BLaER1 (cell line): Measurements from ENCODE around the gene GPR78.
A peak's percentile ranks its signal among the peaks of the same experiment; 100 is the strongest.

Experiments
- H3K27ac ChIP-seq: shearing (Covaris generic); formaldehyde crosslinking; 2 replicates; pipeline ENCODE4 v1.8.1; 2022
- H3K27me3 ChIP-seq: shearing (Covaris generic); formaldehyde crosslinking; 2 replicates; pipeline ENCODE4 v1.8.1; 2022
- H3K36me3 ChIP-seq: shearing (Covaris generic); formaldehyde crosslinking; 2 replicates; pipeline ENCODE4 v1.8.1; 2022
- H3K4me1 ChIP-seq: shearing (Covaris generic); formaldehyde crosslinking; 2 replicates; pipeline ENCODE4 v1.8.1; 2022
- H3K4me2 ChIP-seq: shearing (Covaris generic); formaldehyde crosslinking; 2 replicates; pipeline ENCODE4 v1.8.1; 2022
- H3K4me3 ChIP-seq: shearing (Covaris generic); formaldehyde crosslinking; 2 replicates; pipeline ENCODE4 v1.8.1; 2022
- H3K9ac ChIP-seq: shearing (Covaris generic); formaldehyde crosslinking; 2 replicates; pipeline ENCODE4 v1.8.1; 2022
- H3K9me3 ChIP-seq: shearing (Covaris generic); formaldehyde crosslinking; 2 replicates; pipeline ENCODE4 v1.8.1; 2022
- H4K20me1 ChIP-seq: shearing (Covaris generic); formaldehyde crosslinking; 2 replicates; pipeline ENCODE4 v1.8.1; 2022
- Cebpa-rat ChIP-seq: shearing (Covaris generic); IDR thresholded peaks from 2 replicates; pipeline ENCODE4 v1.8.1; 2022

The GPR78 gene

GRCh38 chr4:8598391-8599090 is 18.3 kb downstream of the GPR78 start:
- no peaks in the 10 kb centered on the region for H3K36me3 ChIP-seq
- H3K9me3 ChIP-seq = no peaks in the 10 kb centered on the region
- H3K4me3 ChIP-seq = no peak overlapping the region
- H3K9ac ChIP-seq = peak overlapping the region; percentile 17; the same call in 1 of the 2 replicates
- peak overlapping the region; percentile 82 for H3K4me2 ChIP-seq
- H3K27me3 ChIP-seq = peaks cover 13% of the 10 kb centered on the region
- H4K20me1 ChIP-seq = peaks cover 8% of the 10 kb centered on the region; the same call in 1 of the 2 replicates
- H3K4me1 ChIP-seq = peaks cover 87% of the 10 kb centered on the region
- TF ChIP-seq Cebpa-rat = no peak
- peak overlapping the region; percentile 5; the same call in 1 of the 2 replicates for H3K27ac ChIP-seq

DNA sequence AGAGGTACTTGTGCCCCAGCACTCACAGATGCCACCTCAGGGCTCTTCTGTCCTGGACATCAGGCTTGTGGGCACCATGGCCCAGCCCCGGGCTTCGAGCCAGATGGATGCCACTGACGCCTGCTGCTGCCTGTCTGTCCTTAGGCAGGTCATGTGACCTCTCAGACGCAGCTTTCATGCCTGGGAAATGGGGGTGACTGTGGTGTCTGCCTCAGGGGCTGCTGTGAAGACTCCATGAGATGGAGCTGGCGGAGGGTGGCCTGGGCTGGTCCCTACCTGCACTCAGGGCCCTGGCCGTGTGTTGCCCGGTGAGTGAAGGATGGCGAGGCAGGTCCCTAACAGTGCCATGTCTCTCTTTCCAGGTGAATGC is 18.9 kb downstream of the GPR78 start:
- Histone ChIP-seq H3K27ac (peak overlapping the region; percentile 5; the same call in 1 of the 2 replicates), H3K4me2 (peak overlapping the region; percentile 82), H3K9me3 (no peaks in the 10 kb centered on the region), H3K27me3 (peaks cover 8% of the 10 kb centered on the region), H3K36me3 (no peaks in the 10 kb centered on the region), H3K4me3 (no peak overlapping the region), H4K20me1 (peaks cover 3% of the 10 kb centered on the region; the same call in 1 of the 2 replicates), H3K4me1 (peaks cover 87% of the 10 kb centered on the region), H3K9ac (peak overlapping the region; percentile 17; the same call in 1 of the 2 replicates)
- no peak for TF ChIP-seq Cebpa-rat

- TF ChIP-seq Cebpa-rat = no peak
- no peaks in the 10 kb centered on the region for H4K20me1 ChIP-seq
- no peak overlapping the region for H3K27ac ChIP-seq
- H3K9me3 ChIP-seq = no peaks in the 10 kb centered on the region
- H3K9ac ChIP-seq = no peak overlapping the region
- H3K4me2 ChIP-seq = peak overlapping the region; percentile 82
- peaks cover 89% of the 10 kb centered on the region for H3K4me1 ChIP-seq
- H3K4me3 ChIP-seq = no peak overlapping the region
- 0 out of 2 replicates have a peak, but pooled peaks cover 4% of the 10 kb centered on the region for H3K27me3 ChIP-seq
- H3K36me3 ChIP-seq = no peaks in the 10 kb centered on the region
Measured at GRCh38 chr4:8599657-8600056, 19.5 kb downstream of the GPR78 start.

DNA sequence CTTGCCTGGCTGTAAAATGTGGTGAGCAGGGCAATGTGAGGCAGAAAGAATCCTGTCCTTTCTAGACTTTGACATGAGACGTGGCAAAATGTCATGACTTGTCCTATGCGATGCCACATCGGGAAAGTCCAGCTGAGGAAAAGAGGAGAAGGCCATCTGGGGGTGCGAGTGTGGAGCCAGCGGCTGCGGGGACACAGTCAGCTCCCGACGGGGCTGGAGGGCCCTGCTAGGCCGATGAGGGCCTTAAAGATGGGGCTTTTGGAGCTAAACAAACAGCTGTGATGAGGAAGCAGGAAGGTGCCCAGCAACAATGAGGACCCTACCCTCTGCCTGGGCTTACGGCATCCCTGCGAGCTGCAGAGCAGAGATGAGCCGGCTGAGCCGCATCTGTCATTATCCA is 20.1 kb downstream of the GPR78 start:
- peaks cover 89% of the 10 kb centered on the region for H3K4me1 ChIP-seq
- H3K4me3 ChIP-seq = no peak overlapping the region
- TF ChIP-seq Cebpa-rat = no peak
- H3K4me2 ChIP-seq = peak overlapping the region; percentile 82
- 0 out of 2 replicates have a peak, but pooled peaks cover 4% of the 10 kb centered on the region for H3K27me3 ChIP-seq
- H4K20me1 ChIP-seq = no peaks in the 10 kb centered on the region
- peak overlapping the region; percentile 86; the same call in 1 of the 2 replicates for H3K27ac ChIP-seq
- no peaks in the 10 kb centered on the region for H3K9me3 ChIP-seq
- H3K36me3 ChIP-seq = no peaks in the 10 kb centered on the region
- H3K9ac ChIP-seq = no peak overlapping the region

DNA sequence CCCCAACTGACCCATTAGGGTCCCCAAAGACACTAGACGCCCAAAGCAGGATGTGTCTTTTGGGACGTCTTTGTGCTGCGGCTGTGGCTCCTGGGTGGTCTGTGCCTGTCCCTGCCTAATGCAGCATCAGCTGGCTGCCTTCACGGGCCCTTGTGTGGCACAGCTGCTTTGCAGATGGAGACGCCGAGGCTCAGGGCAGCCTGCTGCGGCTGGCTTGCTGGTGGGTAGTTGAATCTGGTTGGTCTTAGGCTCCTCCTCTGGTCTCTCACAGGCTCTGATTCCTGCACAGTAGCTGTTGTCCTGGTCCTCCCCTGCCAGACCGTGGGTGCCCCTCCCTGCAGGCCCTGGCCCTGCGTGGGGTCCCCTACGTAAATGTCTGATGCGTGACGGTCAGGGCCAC is 20.5 kb downstream of the GPR78 start:
- Histone ChIP-seq H3K9ac (no peak overlapping the region), H3K27me3 (0 out of 2 replicates have a peak, but pooled peaks cover 4% of the 10 kb centered on the region), H3K36me3 (no peaks in the 10 kb centered on the region), H3K27ac (peak overlapping the region; percentile 86; the same call in 1 of the 2 replicates), H3K9me3 (no peaks in the 10 kb centered on the region), H3K4me2 (peak overlapping the region; percentile 82), H4K20me1 (no peaks in the 10 kb centered on the region), H3K4me1 (peaks cover 87% of the 10 kb centered on the region), H3K4me3 (no peak overlapping the region)
- TF ChIP-seq Cebpa-rat = no peak

- Histone ChIP-seq H3K4me1 (peaks cover 88% of the 10 kb centered on the region), H3K27ac (peak overlapping the region; percentile 86), H3K9me3 (no peaks in the 10 kb centered on the region), H3K4me3 (no peak overlapping the region), H3K4me2 (peak overlapping the region; percentile 82), H3K9ac (no peak overlapping the region), H3K36me3 (no peaks in the 10 kb centered on the region), H3K27me3 (0 out of 2 replicates have a peak, but pooled peaks cover 4% of the 10 kb centered on the region), H4K20me1 (no peaks in the 10 kb centered on the region)
- TF ChIP-seq Cebpa-rat = no peak
Measured at GRCh38 chr4:8601086-8601485, 20.9 kb downstream of the GPR78 start.

DNA sequence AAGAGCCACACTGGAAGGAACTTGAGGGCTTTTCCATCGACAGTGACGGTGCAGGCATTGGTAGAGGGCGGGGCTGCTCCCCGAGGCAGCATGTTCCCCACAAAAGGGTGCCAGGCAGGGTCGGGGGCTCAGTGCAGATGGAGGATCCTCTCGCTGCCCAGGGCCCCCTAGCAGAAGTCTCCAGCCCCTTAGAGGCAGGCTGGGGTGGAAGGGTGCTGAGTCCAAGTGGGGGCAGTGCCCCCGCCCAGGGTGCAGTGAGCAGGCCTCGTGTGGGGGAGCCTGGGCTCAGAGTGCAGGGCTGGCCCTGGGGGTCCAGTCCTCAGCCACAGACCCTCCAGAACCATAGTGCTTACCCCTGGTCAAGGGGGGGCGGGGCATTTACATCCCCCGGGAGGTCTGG is 21.4 kb downstream of the GPR78 start:
- Histone ChIP-seq H3K27ac (peak overlapping the region; percentile 86), H4K20me1 (no peaks in the 10 kb centered on the region), H3K4me3 (no peak overlapping the region), H3K4me1 (peaks cover 93% of the 10 kb centered on the region), H3K4me2 (peak overlapping the region; percentile 82), H3K36me3 (no peaks in the 10 kb centered on the region), H3K27me3 (0 out of 2 replicates have a peak, but pooled peaks cover 4% of the 10 kb centered on the region), H3K9ac (no peak overlapping the region), H3K9me3 (no peaks in the 10 kb centered on the region)
- TF ChIP-seq Cebpa-rat = no peak

- Histone ChIP-seq H3K9me3 (no peaks in the 10 kb centered on the region), H3K27me3 (no peaks in the 10 kb centered on the region)
Measured at GRCh38 chr4:8602686-8603430, 22.7 kb downstream of the GPR78 start.

DNA sequence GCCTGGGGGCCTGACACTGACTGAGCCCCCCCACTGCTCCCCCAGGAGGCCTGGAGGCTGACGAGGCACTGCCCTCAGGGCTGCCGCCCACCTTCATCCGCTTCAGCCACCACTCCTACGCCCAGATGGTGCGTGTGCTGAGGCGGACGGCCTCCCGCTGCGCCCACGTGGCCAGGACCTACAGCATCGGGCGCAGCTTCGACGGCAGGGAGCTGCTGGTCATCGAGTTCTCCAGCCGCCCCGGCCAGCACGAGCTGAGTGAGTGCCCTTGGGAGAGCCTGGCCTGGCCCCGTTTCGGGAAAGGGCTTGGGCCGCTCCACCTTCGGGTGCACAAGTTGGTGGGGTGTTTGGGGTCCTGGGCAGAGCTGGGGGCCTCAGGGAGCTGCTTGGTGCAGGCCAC is 23.7 kb downstream of the GPR78 start:
- TF ChIP-seq Cebpa-rat = no peak
- no peaks in the 10 kb centered on the region for H3K27me3 ChIP-seq
- no peaks in the 10 kb centered on the region for H3K9me3 ChIP-seq
- 0 out of 2 replicates have a peak overlapping the region, but pooled peaks have one; percentile 20 for H3K4me3 ChIP-seq
- H3K4me2 ChIP-seq = peak overlapping the region; percentile 82
- H3K9ac ChIP-seq = peak overlapping the region; percentile 50; the same call in 1 of the 2 replicates
- H3K36me3 ChIP-seq = no peaks in the 10 kb centered on the region
- H4K20me1 ChIP-seq = no peaks in the 10 kb centered on the region
- peak overlapping the region; percentile 86 for H3K27ac ChIP-seq
- H3K4me1 ChIP-seq = peaks cover 98% of the 10 kb centered on the region

More at GRCh38 chr4:8602686-8603430, 22.7 kb downstream of the GPR78 start:
- H3K9ac ChIP-seq = peak overlapping the region; percentile 1; the same call in 1 of the 2 replicates
- H3K4me2 ChIP-seq = peak overlapping the region; percentile 82
- H3K36me3 ChIP-seq = no peaks in the 10 kb centered on the region
- peak overlapping the region; percentile 86 for H3K27ac ChIP-seq
- H4K20me1 ChIP-seq = no peaks in the 10 kb centered on the region
- peaks cover 98% of the 10 kb centered on the region for H3K4me1 ChIP-seq
- no peak for TF ChIP-seq Cebpa-rat
- H3K4me3 ChIP-seq = peak overlapping the region; percentile 20; the same call in 1 of the 2 replicates
